Ishikawa (cell line): ENCODE results near the gene NBPF3.

Experiments
- CEBPB ChIP-seq: IDR thresholded peaks from 2 replicates; pipeline ENCODE4 v1.6.1; 2012
- CREB1 ChIP-seq: IDR thresholded peaks from 2 replicates; pipeline ENCODE4 v1.6.1; 2012; ENCODE audit warnings: low read depth
- EGR1 ChIP-seq: IDR thresholded peaks from 2 replicates; pipeline ENCODE4 v1.6.1; 2012
- EP300 ChIP-seq: IDR thresholded peaks from 2 replicates; pipeline ENCODE4 v1.6.1; 2012; ENCODE audit warnings: borderline replicate concordance
- NFIC ChIP-seq: IDR thresholded peaks from 2 replicates; pipeline ENCODE4 v1.6.1; 2012
- RAD21 ChIP-seq: IDR thresholded peaks from 2 replicates; pipeline ENCODE4 v1.6.1; 2012; ENCODE audit warnings: low read depth
- TEAD4 ChIP-seq: IDR thresholded peaks from 2 replicates; pipeline ENCODE4 v1.6.1; 2012
- USF1 ChIP-seq: IDR thresholded peaks from 2 replicates; pipeline ENCODE4 v1.6.1; 2012
- YY1 ChIP-seq: IDR thresholded peaks from 2 replicates; pipeline ENCODE4 v1.6.1; 2012; ENCODE audit warnings: low read depth
- ZBTB7A ChIP-seq: IDR thresholded peaks from 2 replicates; pipeline ENCODE4 v1.6.1; 2012; ENCODE audit warnings: low read depth
- TF ChIP-seq, protein P1 (sequence below): IDR thresholded peaks from 2 replicates; pipeline ENCODE4 v1.6.1; 2012; ENCODE audit warnings: low read depth, mild to moderate bottlenecking
- TF ChIP-seq, protein P2 (sequence below): IDR thresholded peaks from 2 replicates; pipeline ENCODE4 v1.6.1; 2012

- TF ChIP-seq EGR1, result no peak
- TF ChIP-seq YY1, result no peak
- TF ChIP-seq, protein P1, sequence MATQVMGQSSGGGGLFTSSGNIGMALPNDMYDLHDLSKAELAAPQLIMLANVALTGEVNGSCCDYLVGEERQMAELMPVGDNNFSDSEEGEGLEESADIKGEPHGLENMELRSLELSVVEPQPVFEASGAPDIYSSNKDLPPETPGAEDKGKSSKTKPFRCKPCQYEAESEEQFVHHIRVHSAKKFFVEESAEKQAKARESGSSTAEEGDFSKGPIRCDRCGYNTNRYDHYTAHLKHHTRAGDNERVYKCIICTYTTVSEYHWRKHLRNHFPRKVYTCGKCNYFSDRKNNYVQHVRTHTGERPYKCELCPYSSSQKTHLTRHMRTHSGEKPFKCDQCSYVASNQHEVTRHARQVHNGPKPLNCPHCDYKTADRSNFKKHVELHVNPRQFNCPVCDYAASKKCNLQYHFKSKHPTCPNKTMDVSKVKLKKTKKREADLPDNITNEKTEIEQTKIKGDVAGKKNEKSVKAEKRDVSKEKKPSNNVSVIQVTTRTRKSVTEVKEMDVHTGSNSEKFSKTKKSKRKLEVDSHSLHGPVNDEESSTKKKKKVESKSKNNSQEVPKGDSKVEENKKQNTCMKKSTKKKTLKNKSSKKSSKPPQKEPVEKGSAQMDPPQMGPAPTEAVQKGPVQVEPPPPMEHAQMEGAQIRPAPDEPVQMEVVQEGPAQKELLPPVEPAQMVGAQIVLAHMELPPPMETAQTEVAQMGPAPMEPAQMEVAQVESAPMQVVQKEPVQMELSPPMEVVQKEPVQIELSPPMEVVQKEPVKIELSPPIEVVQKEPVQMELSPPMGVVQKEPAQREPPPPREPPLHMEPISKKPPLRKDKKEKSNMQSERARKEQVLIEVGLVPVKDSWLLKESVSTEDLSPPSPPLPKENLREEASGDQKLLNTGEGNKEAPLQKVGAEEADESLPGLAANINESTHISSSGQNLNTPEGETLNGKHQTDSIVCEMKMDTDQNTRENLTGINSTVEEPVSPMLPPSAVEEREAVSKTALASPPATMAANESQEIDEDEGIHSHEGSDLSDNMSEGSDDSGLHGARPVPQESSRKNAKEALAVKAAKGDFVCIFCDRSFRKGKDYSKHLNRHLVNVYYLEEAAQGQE, result no peak
- TF ChIP-seq RAD21, result no peak
- TF ChIP-seq EP300, result no peak
- no peak for TF ChIP-seq CREB1
- no peak for TF ChIP-seq ZBTB7A
- TF ChIP-seq, protein P2, sequence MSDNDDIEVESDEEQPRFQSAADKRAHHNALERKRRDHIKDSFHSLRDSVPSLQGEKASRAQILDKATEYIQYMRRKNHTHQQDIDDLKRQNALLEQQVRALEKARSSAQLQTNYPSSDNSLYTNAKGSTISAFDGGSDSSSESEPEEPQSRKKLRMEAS, result no peak
- no peak for TF ChIP-seq TEAD4
- TF ChIP-seq NFIC, result no peak
- TF ChIP-seq USF1, result no peak
- TF ChIP-seq CEBPB, result no peak
These were observed 52.4 kb downstream of the NBPF3 start for GRCh38 chr1:21492356-21492625.
